ENCODE data around the gene TRIM3. TPM values are rescaled to one million over a fixed set of nuclear protein-coding genes. Genes with fewer than 3 reads are reported as not detected.

TRIM3 gene
- total RNA-seq, 1 experiment from 2014 or later: 13.4 TPM

DNA sequence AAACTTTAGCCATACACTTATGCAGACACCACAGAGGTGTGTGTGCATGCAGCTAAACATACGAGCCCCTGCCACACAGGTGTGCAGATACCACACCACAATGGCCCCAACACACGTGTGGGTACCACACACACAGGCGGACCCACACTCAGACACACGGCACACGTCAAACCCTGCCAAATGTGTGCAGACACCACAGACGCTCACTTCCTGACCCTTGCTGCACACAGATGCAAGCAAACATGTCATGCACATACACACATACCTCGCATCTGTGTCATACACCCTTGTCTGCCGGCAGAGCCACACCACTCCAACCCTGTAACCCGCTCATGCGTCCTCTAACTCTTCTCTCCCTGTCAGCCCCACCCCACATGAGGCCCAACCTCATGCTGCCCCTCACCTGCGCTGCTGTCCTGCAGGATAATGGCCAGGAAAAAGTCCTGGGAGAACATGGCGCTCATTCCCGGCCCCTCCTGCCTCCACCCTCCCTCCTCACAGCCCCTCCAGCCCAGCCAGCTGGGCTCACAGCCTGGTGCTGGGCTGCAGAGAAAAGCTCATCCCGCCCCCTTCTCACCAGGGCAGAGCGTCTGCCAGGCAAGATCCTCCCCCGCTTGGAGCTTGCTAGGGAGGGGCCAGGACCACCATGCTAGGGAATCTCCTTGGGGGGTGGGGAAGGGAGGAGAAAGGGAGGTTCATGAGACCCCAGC is 69.2 kb downstream of the TRIM3 start (continued):
- no peak for TF ChIP-seq ZNF274 (IDR thresholded peaks at IDR 0.05; ENCODE audit: low read depth, low read length)

DNA sequence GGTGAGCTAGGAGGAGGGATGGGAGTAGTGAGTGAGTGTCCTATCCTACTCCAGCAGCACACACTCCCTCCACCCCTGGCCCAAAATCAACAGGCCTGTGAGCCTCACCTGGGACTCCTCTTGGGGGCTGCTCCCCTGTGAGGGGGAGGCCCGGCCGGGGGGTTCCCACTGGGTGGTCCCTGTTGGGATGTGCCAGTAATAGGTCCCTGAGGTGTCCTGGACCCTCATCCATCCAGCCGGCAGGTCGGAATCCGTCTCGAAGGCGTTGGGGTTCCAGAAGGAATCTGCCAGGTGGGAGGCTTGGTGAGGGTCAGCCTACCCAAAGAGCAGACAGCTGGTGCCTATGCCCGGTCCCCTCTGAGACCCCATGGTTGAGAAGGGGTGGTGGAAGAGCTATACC is 70.2 kb downstream of the TRIM3 start:
- Histone ChIP-seq H3K4me1 (ENCODE audit: control insufficient read depth in 1 of 2, insufficient read depth in 2 of 2, low read length in 2 of 2) (no peaks in the 10 kb centered on the region), H3K36me3 (ENCODE audit: control insufficient read depth in 1 of 2, insufficient read depth in 2 of 2, low read length in 2 of 2) (no peaks in the 10 kb centered on the region), H3K4me3 (replicated peaks in 1 of 2; ENCODE audit: low read depth in 1 of 2, low read length in 2 of 2) (no peak overlapping the region), H3K9ac (ENCODE audit: low read length) (no peak overlapping the region), H3K4me2 (ENCODE audit: low read length) (no peak overlapping the region), H3K9me2 (ENCODE audit: insufficient read depth) (no peaks in the 10 kb centered on the region), H3K9me3 (ENCODE audit: control insufficient read depth in 1 of 2, insufficient read depth in 1 of 2, low read depth in 1 of 2, low read length in 2 of 2) (no peaks in the 10 kb centered on the region), H3K27ac (ENCODE audit: low read depth, low read length) (no peak overlapping the region), H3K27me3 (ENCODE audit: insufficient read depth, low read length) (no peaks in the 10 kb centered on the region), H2AFZ (ENCODE audit: low read depth, low read length, poor library complexity, severe bottlenecking) (no peak overlapping the region), H3K79me2 (ENCODE audit: insufficient read depth, low read length) (no peaks in the 10 kb centered on the region), H4K20me1 (ENCODE audit: insufficient read depth) (no peaks in the 10 kb centered on the region)
- intact Hi-C loops (cut with micrococcal nuclease): no loop called here
- BruUV-seq (replicated peaks): no TSS peak
- ATAC-seq: no peak
- CTCF ChIA-PET: no interaction called here
- POLR2A ChIA-PET: no interaction called here
- DNase-seq (ENCODE audit: low read depth, low spot score): no peak
- TF ChIP-seq ZFX (IDR thresholded peaks at IDR 0.05): no peak
- no peak for TF ChIP-seq EZH2 (IDR thresholded peaks at IDR 0.05)
- TF ChIP-seq SRF (IDR thresholded peaks at IDR 0.05; ENCODE audit: low read depth): no peak
- no peak for TF ChIP-seq POLR2A (IDR thresholded peaks at IDR 0.05; ENCODE audit: borderline replicate concordance, extremely low read depth, insufficient read depth, insufficient read length)
- no peak for TF ChIP-seq YY1 (IDR thresholded peaks at IDR 0.05; ENCODE audit: extremely low read depth, insufficient replicate concordance, low read depth, low read length)
- TF ChIP-seq EZH2phosphoT487 (IDR thresholded peaks at IDR 0.05; ENCODE audit: borderline replicate concordance): no peak
- no peak for TF ChIP-seq ELF1 (IDR thresholded peaks at IDR 0.05; ENCODE audit: borderline replicate concordance, low read depth)
- TF ChIP-seq, protein P1, sequence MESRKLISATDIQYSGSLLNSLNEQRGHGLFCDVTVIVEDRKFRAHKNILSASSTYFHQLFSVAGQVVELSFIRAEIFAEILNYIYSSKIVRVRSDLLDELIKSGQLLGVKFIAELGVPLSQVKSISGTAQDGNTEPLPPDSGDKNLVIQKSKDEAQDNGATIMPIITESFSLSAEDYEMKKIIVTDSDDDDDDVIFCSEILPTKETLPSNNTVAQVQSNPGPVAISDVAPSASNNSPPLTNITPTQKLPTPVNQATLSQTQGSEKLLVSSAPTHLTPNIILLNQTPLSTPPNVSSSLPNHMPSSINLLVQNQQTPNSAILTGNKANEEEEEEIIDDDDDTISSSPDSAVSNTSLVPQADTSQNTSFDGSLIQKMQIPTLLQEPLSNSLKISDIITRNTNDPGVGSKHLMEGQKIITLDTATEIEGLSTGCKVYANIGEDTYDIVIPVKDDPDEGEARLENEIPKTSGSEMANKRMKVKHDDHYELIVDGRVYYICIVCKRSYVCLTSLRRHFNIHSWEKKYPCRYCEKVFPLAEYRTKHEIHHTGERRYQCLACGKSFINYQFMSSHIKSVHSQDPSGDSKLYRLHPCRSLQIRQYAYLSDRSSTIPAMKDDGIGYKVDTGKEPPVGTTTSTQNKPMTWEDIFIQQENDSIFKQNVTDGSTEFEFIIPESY (IDR thresholded peaks at IDR 0.05; ENCODE audit: extremely low read depth, insufficient replicate concordance, low read length): no peak
- TF ChIP-seq POLR2AphosphoS5 (IDR thresholded peaks at IDR 0.05; ENCODE audit: low read depth, low read length): no peak
- no peak for TF ChIP-seq EGR1 (IDR thresholded peaks at IDR 0.05; ENCODE audit: low read depth)
- TF ChIP-seq, protein P2, sequence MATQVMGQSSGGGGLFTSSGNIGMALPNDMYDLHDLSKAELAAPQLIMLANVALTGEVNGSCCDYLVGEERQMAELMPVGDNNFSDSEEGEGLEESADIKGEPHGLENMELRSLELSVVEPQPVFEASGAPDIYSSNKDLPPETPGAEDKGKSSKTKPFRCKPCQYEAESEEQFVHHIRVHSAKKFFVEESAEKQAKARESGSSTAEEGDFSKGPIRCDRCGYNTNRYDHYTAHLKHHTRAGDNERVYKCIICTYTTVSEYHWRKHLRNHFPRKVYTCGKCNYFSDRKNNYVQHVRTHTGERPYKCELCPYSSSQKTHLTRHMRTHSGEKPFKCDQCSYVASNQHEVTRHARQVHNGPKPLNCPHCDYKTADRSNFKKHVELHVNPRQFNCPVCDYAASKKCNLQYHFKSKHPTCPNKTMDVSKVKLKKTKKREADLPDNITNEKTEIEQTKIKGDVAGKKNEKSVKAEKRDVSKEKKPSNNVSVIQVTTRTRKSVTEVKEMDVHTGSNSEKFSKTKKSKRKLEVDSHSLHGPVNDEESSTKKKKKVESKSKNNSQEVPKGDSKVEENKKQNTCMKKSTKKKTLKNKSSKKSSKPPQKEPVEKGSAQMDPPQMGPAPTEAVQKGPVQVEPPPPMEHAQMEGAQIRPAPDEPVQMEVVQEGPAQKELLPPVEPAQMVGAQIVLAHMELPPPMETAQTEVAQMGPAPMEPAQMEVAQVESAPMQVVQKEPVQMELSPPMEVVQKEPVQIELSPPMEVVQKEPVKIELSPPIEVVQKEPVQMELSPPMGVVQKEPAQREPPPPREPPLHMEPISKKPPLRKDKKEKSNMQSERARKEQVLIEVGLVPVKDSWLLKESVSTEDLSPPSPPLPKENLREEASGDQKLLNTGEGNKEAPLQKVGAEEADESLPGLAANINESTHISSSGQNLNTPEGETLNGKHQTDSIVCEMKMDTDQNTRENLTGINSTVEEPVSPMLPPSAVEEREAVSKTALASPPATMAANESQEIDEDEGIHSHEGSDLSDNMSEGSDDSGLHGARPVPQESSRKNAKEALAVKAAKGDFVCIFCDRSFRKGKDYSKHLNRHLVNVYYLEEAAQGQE (IDR thresholded peaks at IDR 0.05; ENCODE audit: low read depth): no peak
- TF ChIP-seq, protein P3, sequence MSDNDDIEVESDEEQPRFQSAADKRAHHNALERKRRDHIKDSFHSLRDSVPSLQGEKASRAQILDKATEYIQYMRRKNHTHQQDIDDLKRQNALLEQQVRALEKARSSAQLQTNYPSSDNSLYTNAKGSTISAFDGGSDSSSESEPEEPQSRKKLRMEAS (IDR thresholded peaks at IDR 0.05): no peak
- TF ChIP-seq SP1 (IDR thresholded peaks at IDR 0.05; ENCODE audit: low read depth): no peak
- no peak for TF ChIP-seq CBX3 (IDR thresholded peaks at IDR 0.05; ENCODE audit: low read depth)
- no peak for TF ChIP-seq FOSL1 (IDR thresholded peaks at IDR 0.05; ENCODE audit: low read depth)
- no peak for TF ChIP-seq TCF7L2 (IDR thresholded peaks at IDR 0.05; ENCODE audit: borderline replicate concordance, extremely low read depth, insufficient read depth, insufficient read length)
- no peak for TF ChIP-seq CEBPB (IDR thresholded peaks at IDR 0.05; ENCODE audit: low read depth)
- no peak for TF ChIP-seq RAD21 (IDR thresholded peaks at IDR 0.05; ENCODE audit: low read depth)
- RAD21 ChIA-PET (ENCODE audit: low non-redundant PET in 1 of 2, low total read pairs in 2 of 2, uncharacterized antibody in 2 of 2, unreplicated experiment in 2 of 2): no interaction called here
